NCI-H345 treated with DMSO at 0.1 percent for 48 hours (cell line): ENCODE measurements around the gene CYP2A6.
A peak's percentile ranks its signal among the peaks of the same experiment; 100 is the strongest.

Experiments
- DNase-seq: peaks from one replicate; lab custom pipeline; 2025; ENCODE audit not compliant: unreplicated experiment; lab: John Stamatoyannopoulos, UW

The CYP2A6 gene

GRCh38 chr19:40803170-40803856 is 46.9 kb downstream of the CYP2A6 start:
- DNase-seq: no peak

GRCh38 chr19:40802300-40803169 is 47.7 kb downstream of the CYP2A6 start:
- DNase-seq: no peak

GRCh38 chr19:40801426-40802299 is 48.6 kb downstream of the CYP2A6 start:
- DNase-seq: no peak

- no peak for DNase-seq
Measured at GRCh38 chr19:40800997-40801377, 49.3 kb downstream of the CYP2A6 start.

GRCh38 chr19:40800339-40800996 is 49.8 kb downstream of the CYP2A6 start:
- DNase-seq: no peak

- DNase-seq: no peak
Measured at GRCh38 chr19:40799558-40800338, 50.5 kb downstream of the CYP2A6 start.

GRCh38 chr19:40798683-40799557 is 51.3 kb downstream of the CYP2A6 start, which contains the start of gene EGLN2:
TSS of gene EGLN2 (plus strand) at chr19:40799191. CDS start at chr19:40800573, 1,382 bp downstream.
- DNase-seq: peak; percentile 100

GRCh38 chr19:40797963-40798682 is 52.1 kb downstream of the CYP2A6 start:
- DNase-seq: peak; percentile 92

GRCh38 chr19:40797166-40797962 is 52.9 kb downstream of the CYP2A6 start:
- no peak for DNase-seq
